Measurements from ENCODE around the gene NR2C1. TPM values are rescaled to one million over a fixed set of nuclear protein-coding genes. Genes with fewer than 3 reads are reported as not detected.

Gene NR2C1
- total and polyA plus RNA-seq, 9 of the 15 experiments (the other 6 are each of a cell fraction or from before 2014, with no cell fraction given) = 8.5 to 42.4 (median 35.6) TPM

DNA sequence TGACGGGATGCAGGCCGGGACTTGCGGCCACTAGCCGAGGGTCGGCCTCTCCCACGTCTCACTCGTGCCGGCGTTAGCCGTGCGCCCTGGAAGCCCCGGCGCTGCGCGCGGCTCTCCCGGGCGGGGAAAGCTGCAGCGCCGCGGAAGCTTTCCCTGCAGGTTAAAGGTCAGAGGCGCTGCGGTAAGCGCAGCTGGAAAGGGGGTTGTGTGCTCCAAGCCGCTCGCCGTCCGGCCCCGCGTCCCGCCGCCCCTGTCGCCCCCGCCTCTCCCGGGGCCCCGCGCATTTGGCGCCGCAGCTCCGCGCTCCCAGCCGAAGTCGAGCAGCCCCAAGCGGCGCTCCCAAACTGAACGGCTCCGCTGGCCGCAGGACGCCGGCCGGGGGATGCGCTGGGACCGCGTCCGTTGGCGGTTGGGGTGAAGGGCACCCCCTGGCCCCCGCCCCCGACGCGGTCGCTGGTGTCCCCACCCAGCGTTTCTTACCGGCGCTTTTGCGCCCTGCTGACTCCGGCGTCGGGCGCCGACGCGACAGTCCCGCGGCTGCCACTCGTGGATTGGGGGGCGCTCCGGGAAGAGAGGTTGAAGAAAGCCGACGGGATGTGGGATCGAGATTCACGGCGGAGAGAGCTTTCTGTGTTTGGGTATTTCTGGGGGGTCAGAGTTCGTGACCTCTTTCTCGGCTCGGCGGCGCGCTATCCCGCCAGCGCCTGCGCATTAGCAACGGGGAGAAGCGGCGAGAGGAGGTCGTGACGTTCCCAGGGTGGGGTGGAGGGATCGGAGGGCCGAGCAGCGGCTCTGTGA is at the start of gene NR2C1 (continued):
- TF ChIP-seq ZMIZ1 (IDR thresholded peaks at IDR 0.05; ENCODE audit: low read depth in 2 of 2, low read length in 2 of 2) (no peak; a peak in 1 of 4 replicates), PCBP1 (IDR thresholded peaks at IDR 0.05; ENCODE audit: low read depth, low read length, poor library complexity, severe bottlenecking) (peak; percentile 84), SMARCE1 (IDR thresholded peaks at IDR 0.05) (no peak), NR2C2 (CRISPR knock-in tag; IDR thresholded peaks at IDR 0.05) (peak; percentile 97), NR2C2 (tag; IDR thresholded peaks at IDR 0.05) (peak; percentile 99), PATZ1 (CRISPR knock-in tag; IDR thresholded peaks at IDR 0.05; ENCODE audit: borderline replicate concordance) (no peak), TGIF2 (CRISPR knock-in tag; IDR thresholded peaks at IDR 0.05) (0 out of 2 replicates have a peak, but pooled peaks have one; percentile 60), TAF15 (IDR thresholded peaks at IDR 0.05; ENCODE audit: low read depth, low read length) (no peak), ZBTB34 (CRISPR knock-in tag; IDR thresholded peaks at IDR 0.05) (no peak), ARID2 (IDR thresholded peaks at IDR 0.05) (no peak), ZNF561 (CRISPR knock-in tag; conservative IDR thresholded peaks at IDR 0.05) (no peak), HCFC1 (IDR thresholded peaks at IDR 0.05; ENCODE audit: low read depth, low read length) (peak; percentile 65), ZNF253 (CRISPR knock-in tag; conservative IDR thresholded peaks at IDR 0.05) (no peak), ZC3H8 (IDR thresholded peaks at IDR 0.05) (no peak)
- TF ChIP-seq, protein P1, sequence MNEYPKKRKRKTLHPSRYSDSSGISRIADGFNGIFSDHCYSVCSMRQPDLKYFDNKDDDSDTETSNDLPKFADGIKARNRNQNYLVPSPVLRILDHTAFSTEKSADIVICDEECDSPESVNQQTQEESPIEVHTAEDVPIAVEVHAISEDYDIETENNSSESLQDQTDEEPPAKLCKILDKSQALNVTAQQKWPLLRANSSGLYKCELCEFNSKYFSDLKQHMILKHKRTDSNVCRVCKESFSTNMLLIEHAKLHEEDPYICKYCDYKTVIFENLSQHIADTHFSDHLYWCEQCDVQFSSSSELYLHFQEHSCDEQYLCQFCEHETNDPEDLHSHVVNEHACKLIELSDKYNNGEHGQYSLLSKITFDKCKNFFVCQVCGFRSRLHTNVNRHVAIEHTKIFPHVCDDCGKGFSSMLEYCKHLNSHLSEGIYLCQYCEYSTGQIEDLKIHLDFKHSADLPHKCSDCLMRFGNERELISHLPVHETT (CRISPR knock-in tag; conservative IDR thresholded peaks at IDR 0.05 in 1 of 2, IDR thresholded peaks at IDR 0.05 in 1 of 2) = peak in 1 of 2 experiments; percentile 78; a peak in 2 of 4 replicates

All from K562 (cell line).